GM23338 (cell line): ENCODE measurements around the gene CCDC175. TPM values are rescaled to one million over a fixed set of nuclear protein-coding genes. Genes with fewer than 3 reads are reported as not detected.

Experiments used
- ATAC-seq: fragments of 200-7000 bp; cut with Tn5 transposase; 3 replicates; pipeline ENCODE4 v1.9.1; 2020
- DNase-seq: peaks from one replicate; pipeline ENCODE4 v3.0.0-alpha.2; 2015; ENCODE audit warnings: low spot score
- H2AFZ ChIP-seq: fragments of 200-600 bp; sonication (generic); 2 replicates; pipeline ENCODE4 v1.8.0; 2016; ENCODE audit warnings: antibody characterized with exemption, mild to moderate bottlenecking, moderate library complexity
- H3F3A ChIP-seq: fragments of 200-600 bp; sonication (generic); replicated peaks from 2 replicates; pipeline ENCODE4 v1.8.0; 2017; ENCODE audit warnings: antibody characterized with exemption, mixed run types, low read depth
- H3K27ac ChIP-seq: fragments of 200-600 bp; sonication (generic); 2 replicates; pipeline ENCODE4 v1.6.1; 2016; ENCODE audit warnings: low read depth
- H3K27me3 ChIP-seq: fragments of 200-600 bp; sonication (generic); 2 replicates; pipeline ENCODE4 v1.8.0; 2016; ENCODE audit warnings: mild to moderate bottlenecking, mixed run types, moderate library complexity; ENCODE audit not compliant: insufficient read depth
- H3K36me3 ChIP-seq: fragments of 200-600 bp; sonication (generic); 2 replicates; pipeline ENCODE4 v1.8.0; 2016; ENCODE audit warnings: mild to moderate bottlenecking; ENCODE audit not compliant: insufficient read depth
- H3K4me1 ChIP-seq: fragments of 200-600 bp; sonication (generic); 2 replicates; pipeline ENCODE4 v1.8.0; 2016; ENCODE audit warnings: mild to moderate bottlenecking, moderate library complexity; ENCODE audit not compliant: insufficient read depth
- H3K4me2 ChIP-seq: fragments of 200-600 bp; sonication (generic); 2 replicates; pipeline ENCODE4 v1.7.1; 2017; ENCODE audit warnings: mixed run types
- H3K4me3 ChIP-seq: fragments of 200-600 bp; sonication (generic); 2 replicates; pipeline ENCODE4 v1.6.1; 2016; ENCODE audit warnings: mixed run types
- H3K79me2 ChIP-seq: fragments of 200-600 bp; sonication (generic); replicated peaks from 2 replicates; pipeline ENCODE4 v1.8.0; 2017; ENCODE audit warnings: mild to moderate bottlenecking; ENCODE audit not compliant: insufficient read depth
- H3K9me2 ChIP-seq: fragments of 200-600 bp; sonication (generic); 2 replicates; pipeline ENCODE4 v1.8.0; 2017; ENCODE audit not compliant: insufficient read depth
- H4K20me1 ChIP-seq: fragments of 200-600 bp; sonication (generic); replicated peaks from 2 replicates; pipeline ENCODE4 v1.8.0; 2017; ENCODE audit warnings: mild to moderate bottlenecking; ENCODE audit not compliant: insufficient read depth
- H3K27ac Mint-ChIP-seq: 2 replicates; pipeline ENCODE4 v1.8.0; 2020; ENCODE audit warnings: inconsistent platforms, mild to moderate bottlenecking, moderate library complexity, mixed read lengths
- H3K27me3 Mint-ChIP-seq: 3 replicates; pipeline ENCODE4 v1.8.0; 2022; ENCODE audit warnings: low read depth, mild to moderate bottlenecking, moderate library complexity, mixed read lengths, inconsistent platforms; ENCODE audit not compliant: insufficient read depth, poor library complexity
- H3K36me3 Mint-ChIP-seq: 3 replicates; pipeline ENCODE4 v1.8.0; 2021; ENCODE audit warnings: low read depth, mild to moderate bottlenecking, inconsistent platforms, moderate library complexity, mixed read lengths
- H3K4me1 Mint-ChIP-seq: 3 replicates; pipeline ENCODE4 v1.8.0; 2020; ENCODE audit warnings: mild to moderate bottlenecking, inconsistent platforms, mixed read lengths
- H3K4me3 Mint-ChIP-seq: 3 replicates; pipeline ENCODE4 v1.8.0; 2021; ENCODE audit warnings: moderate library complexity, mild to moderate bottlenecking, inconsistent platforms, mixed read lengths
- H3K9me3 Mint-ChIP-seq: 3 replicates; pipeline ENCODE4 v1.8.0; 2020; ENCODE audit warnings: moderate library complexity, mild to moderate bottlenecking, inconsistent platforms, mixed read lengths
- CREB1 ChIP-seq: fragments of 250-450 bp; sonication (Bioruptor Pico); IDR thresholded peaks from 2 replicates; pipeline ENCODE4 v1.5.0; 2020; ENCODE audit warnings: low read depth, mild to moderate bottlenecking, moderate library complexity
- CTCF ChIP-seq, 2 experiments: fragments of 200-600 bp in 1 of 2; sonication (generic) in 1 of 2; conservative IDR thresholded peaks; 2 replicates each; pipeline versions ENCODE4 v1.5.1 to v1.6.1; 2016 to 2017; ENCODE audit warnings: antibody characterized with exemption in 2 of 2, low read depth in 2 of 2, mild to moderate bottlenecking in 2 of 2, moderate library complexity in 1 of 2
- EZH2 ChIP-seq: fragments of 200-600 bp; sonication (generic); IDR thresholded peaks from one replicate; pipeline ENCODE4 v1.8.0; 2017; ENCODE audit warnings: antibody characterized with exemption, mild to moderate bottlenecking, low read depth; ENCODE audit not compliant: unreplicated experiment
- EZH2phosphoT487 ChIP-seq: fragments of 200-600 bp; sonication (generic); IDR thresholded peaks from one replicate; pipeline ENCODE4 v1.8.1; 2018; ENCODE audit warnings: antibody characterized with exemption; ENCODE audit not compliant: unreplicated experiment
- JUNB ChIP-seq: IDR thresholded peaks from one replicate; pipeline ENCODE4 v1.6.1; 2016; ENCODE audit warnings: antibody characterized with exemption; ENCODE audit not compliant: unreplicated experiment
- NANOG ChIP-seq: IDR thresholded peaks from 2 replicates; pipeline ENCODE4 v1.6.1; 2016; ENCODE audit warnings: antibody characterized with exemption, borderline replicate concordance
- POLR2AphosphoS5 ChIP-seq: IDR thresholded peaks from 2 replicates; pipeline ENCODE4 v1.6.1; 2016; ENCODE audit warnings: antibody characterized with exemption, low read depth
- REST ChIP-seq: IDR thresholded peaks from one replicate; pipeline ENCODE4 v1.6.1; 2018; ENCODE audit warnings: antibody characterized with exemption; ENCODE audit not compliant: unreplicated experiment
- STAT1 ChIP-seq: IDR thresholded peaks from one replicate; pipeline ENCODE4 v1.6.1; 2016; ENCODE audit warnings: antibody characterized with exemption; ENCODE audit not compliant: unreplicated experiment
- ZNF114 ChIP-seq: fragments of 250-450 bp; sonication (Bioruptor Pico); IDR thresholded peaks from 2 replicates; pipeline ENCODE4 v1.5.0; 2020; ENCODE audit warnings: mild to moderate bottlenecking, moderate library complexity
- ZNF462 ChIP-seq: fragments of 250-450 bp; sonication (Bioruptor Pico); IDR thresholded peaks from 2 replicates; pipeline ENCODE4 v1.5.0; 2020; ENCODE audit warnings: mild to moderate bottlenecking, moderate library complexity
- polyA plus RNA-seq: library from polyadenylated mRNA; unstranded; fragments of >200 nt; fragmentation: Nextera tagmentation; extraction: Ambion mirVana; gene quantifications from 2 replicates; pipeline ENCODE4 v1.2.1, GENCODE V29; 2016
- total RNA-seq: library from RNA; depleted of rRNA; stranded (reverse); fragments of >200 nt; shearing (Covaris generic); gene quantifications from 2 replicates; pipeline ENCODE4 v1.2.3, GENCODE V29; 2014

The CCDC175 gene
- total and polyA plus RNA-seq, 2 experiments from 2014 or later = 0.50 TPM; not detected in 1

GRCh38 chr14:59538936-59539335, 37.7 kb downstream of the CCDC175 start:
- Mint-ChIP-seq H3K27ac (no peak overlapping the region), H3K36me3 (no peaks in the 10 kb centered on the region), H3K27me3 (no peaks in the 10 kb centered on the region), H3K4me3 (no peak overlapping the region), H3K9me3 (no peaks in the 10 kb centered on the region), H3K4me1 (peaks cover 6% of the 10 kb centered on the region; the same call in 2 of the 3 replicates)
- Histone ChIP-seq H3F3A (no peaks in the 10 kb centered on the region), H3K36me3 (no peaks in the 10 kb centered on the region), H3K4me2 (no peak overlapping the region), H3K27me3 (no peaks in the 10 kb centered on the region), H4K20me1 (no peaks in the 10 kb centered on the region), H3K9me2 (no peaks in the 10 kb centered on the region), H3K4me3 (no peak overlapping the region), H3K4me1 (no peaks in the 10 kb centered on the region), H3K79me2 (no peaks in the 10 kb centered on the region), H2AFZ (peak overlapping the region; percentile 39; the same call in 1 of the 2 replicates), H3K27ac (no peak overlapping the region)
- TF ChIP-seq ZNF114 (CRISPR knock-in tag) = no peak
- no peak for TF ChIP-seq NANOG
- TF ChIP-seq STAT1 = no peak
- TF ChIP-seq CREB1 (CRISPR knock-in tag) = no peak
- TF ChIP-seq ZNF462 (CRISPR knock-in tag) = no peak
- TF ChIP-seq CTCF (conservative IDR thresholded peaks at IDR 0.05; ENCODE audit: low read depth in 2 of 2) = no peak
- no peak for TF ChIP-seq JUNB
- no peak for TF ChIP-seq POLR2AphosphoS5
- TF ChIP-seq EZH2 = no peak
- TF ChIP-seq REST = no peak
- TF ChIP-seq EZH2phosphoT487 = no peak
- ATAC-seq (no peak), DNase-seq (no peak)
